DMS114 treated with DMSO at 0.1 percent for 48 hours (cell line): Measurements from ENCODE around the gene SAMD14.
"Not testable (repeated sequence)": the region's sequence is repeated elsewhere in the genome, so short reads cannot be mapped to it uniquely, and the experiment has no call there.

ENCODE experiments used
- DNase-seq: peaks from one replicate; lab custom pipeline; 2025; ENCODE audit not compliant: unreplicated experiment; lab: John Stamatoyannopoulos, UW

Gene SAMD14

DNA sequence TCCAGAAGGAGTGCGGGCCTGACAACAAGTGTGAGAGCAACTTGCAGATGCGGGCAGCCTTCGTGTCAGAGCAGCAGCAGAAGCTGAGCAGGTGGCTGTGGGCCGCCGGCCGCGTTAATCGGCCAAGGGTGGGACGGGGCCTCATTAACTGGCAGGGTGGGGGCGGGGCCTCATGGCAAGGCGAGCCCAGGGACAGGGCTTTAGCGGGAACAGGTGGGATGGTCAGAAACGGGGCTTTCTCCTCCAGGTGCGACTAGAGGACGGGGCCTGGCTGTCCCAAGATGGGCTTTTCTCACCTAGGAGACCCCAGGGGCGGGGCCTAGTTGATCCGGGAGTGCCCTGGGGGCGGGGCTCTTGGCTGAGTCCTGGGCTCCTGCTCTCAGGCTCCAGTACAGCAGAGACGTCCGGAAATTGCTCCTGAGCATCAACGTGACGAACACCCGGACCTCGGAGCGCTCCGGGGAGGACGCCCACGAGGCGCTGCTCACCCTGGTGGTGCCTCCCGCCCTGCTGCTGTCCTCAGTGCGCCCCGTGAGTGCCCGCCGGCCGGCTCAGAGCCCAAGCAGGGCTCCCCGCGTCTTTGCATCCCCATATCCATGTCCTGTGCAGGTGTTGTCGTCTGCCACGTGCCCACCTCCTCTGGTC lies 53.2 kb downstream of the SAMD14 start:
- DNase-seq, result no peak

GRCh38 chr17:50076221-50076590 lies 53.8 kb downstream of the SAMD14 start:
- no peak for DNase-seq

- DNase-seq, result no peak
These were observed 54.4 kb downstream of the SAMD14 start for GRCh38 chr17:50075446-50076032.

DNA sequence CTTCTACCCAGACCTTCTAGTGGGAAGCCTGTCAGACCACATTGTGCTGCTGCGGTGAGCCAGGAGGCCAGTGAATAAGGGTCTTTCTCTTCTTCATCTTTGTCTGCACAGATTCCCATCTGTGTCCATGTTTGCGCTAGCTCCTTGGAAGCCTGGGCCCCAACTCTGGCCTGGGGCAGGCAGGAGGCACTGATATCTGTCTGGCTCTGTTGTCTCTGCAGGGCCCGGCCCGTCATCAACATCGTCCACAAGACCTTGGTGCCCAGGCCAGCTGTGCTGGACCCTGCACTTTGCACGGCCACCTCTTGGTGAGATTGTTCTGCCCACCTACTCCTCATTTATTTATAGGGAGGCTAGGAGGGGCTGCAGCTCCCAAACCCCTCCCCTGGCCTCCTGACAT lies 55.7 kb downstream of the SAMD14 start:
- DNase-seq, result no peak

GRCh38 chr17:50072925-50073324 lies 57.0 kb downstream of the SAMD14 start:
- no peak for DNase-seq

- no peak for DNase-seq
These were observed 57.8 kb downstream of the SAMD14 start for GRCh38 chr17:50072130-50072529.

GRCh38 chr17:50071692-50072091 lies 58.3 kb downstream of the SAMD14 start:
- DNase-seq, result no peak

GRCh38 chr17:50070908-50071680 lies 58.9 kb downstream of the SAMD14 start:
- no peak for DNase-seq

DNA sequence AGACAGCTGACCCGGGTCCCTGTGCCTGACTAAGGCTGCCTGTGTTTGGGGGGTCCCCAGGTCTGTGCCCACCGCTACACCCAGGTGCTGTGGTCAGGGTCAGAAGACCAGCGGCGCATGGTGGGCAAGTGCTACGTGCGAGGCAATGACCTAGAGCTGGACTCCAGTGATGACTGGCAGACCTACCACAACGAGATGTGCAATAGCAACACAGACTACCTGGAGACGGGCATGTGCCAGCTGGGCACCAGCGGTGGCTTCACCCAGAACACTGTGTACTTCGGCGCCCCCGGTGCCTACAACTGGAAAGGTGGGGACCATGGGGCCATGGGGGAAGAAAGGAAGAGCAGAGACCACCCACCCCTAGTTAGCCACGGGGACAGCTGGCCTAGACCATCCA lies 62.0 kb downstream of the SAMD14 start:
- DNase-seq, result no peak

DNA sequence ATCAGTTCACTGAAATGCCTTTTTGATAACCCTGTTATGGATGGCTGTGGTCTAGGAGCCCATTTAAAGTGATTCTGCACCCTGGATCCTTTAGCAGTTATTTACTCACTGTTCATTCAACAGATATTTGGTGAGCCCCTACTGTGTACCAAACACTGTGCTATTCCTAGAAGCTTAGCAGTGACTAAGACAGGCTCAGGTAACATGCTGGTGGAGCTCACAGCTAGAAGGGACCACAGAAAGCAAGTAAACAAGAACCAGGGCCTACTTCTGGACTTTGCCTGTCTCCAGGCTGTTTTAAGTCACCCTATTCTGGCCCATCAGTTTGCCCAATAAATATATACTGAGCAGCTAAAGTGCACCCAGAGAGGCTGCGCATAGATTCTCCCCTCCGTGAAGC lies 63.0 kb downstream of the SAMD14 start:
- no peak for DNase-seq

DNA sequence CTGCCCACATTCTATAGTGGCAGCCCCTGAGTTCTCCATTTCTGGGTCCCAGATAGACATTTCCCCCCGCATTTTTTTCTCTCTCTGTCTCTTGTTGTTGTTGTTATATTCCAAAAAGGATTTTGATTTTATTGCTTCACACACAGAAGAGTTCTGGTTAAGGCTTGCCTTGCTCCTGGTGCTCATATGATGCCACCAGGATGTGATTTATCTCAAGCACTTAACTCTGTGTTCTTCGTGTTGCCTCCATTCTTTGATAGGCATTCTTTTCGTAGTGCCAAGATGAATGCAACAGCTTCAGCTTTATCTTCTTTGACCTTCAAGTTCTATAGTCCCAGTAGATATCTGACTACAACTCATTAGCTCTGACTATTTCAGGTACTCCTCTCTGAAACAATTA lies 64.9 kb downstream of the SAMD14 start:
- DNase-seq, result no peak

DNA sequence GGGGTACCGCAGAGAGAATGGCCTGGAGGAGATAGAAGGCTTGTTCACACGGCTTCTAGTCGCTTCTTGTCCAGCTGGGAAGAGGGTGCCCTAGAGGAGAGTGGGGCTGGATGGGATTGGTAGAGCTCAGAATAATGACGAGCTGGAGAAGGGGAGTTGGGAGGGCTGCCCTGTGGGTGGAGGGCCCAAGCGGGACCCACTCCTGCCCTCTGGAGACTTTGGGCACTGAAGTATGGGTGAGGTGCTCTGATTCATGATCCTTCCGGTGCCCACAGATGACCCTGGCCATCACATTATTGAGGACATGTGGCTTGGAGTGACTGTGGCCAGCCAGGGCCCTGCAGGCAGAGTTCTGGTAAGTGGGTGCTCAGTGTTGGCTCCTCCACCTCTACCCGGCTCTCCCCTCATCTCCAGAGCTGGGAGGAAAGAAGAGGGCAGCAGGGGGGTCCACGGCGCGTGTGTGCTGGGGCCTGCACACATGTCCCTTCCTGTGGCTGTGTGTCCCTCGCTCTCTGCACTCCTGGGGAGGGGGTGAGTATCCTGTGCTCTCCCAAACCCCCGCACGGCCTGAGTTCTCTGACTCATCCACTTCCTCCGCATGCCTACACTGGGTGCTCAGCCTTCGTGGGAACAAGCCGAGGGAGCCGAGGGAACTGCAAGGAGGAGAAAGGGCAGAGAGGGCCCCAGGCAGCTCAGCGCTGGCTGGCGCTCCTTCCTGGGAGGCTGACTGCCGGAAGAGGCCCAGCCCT lies 65.5 kb downstream of the SAMD14 start:
- DNase-seq, result no peak

GRCh38 chr17:50063561-50064252 lies 66.3 kb downstream of the SAMD14 start:
- no peak for DNase-seq

DNA sequence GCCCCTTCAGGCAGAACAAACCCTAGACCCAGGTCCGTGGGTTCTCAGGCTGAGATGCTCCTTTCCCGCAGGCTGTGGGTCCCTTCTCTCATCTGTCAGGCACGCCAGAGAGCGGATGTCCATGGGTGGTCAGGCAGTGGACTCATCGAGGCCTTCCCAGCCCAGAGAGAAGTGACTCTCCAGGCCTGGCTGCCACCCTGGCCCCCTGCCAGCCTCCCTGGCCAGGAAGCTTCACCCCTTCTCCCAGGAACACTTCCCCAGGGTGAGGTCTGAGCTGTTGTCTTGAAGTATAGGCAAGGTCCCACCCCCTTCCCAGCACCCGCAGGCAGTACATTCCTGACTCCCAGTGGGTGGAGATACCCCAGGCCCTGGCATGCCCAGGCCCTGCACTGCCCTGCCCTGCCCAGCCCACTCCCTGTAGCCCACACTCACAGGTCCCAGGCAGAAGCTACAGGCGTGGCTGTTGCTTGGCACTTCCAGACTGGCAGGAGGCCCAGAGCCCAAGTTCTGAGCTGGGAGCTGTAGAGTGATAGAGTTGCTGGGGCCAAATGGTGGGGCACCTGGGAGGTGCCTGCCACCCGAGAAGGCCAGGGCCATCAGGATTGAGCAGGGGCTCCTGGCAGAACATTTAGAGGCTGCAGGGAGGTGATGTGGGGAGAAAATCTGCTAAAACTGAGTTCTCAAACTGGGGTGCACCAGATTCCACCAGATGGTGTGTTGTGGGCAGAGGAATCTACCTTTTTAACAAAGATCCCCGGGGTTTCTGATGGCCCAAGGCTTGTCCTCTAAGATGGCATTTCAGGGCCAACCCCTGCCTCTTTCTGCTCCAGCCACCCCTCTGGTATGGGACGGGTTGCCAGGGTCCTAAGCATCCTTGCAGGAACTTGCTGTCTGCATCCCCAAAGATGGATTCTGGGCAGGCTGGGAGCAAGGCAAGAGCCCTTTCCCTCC lies 67.4 kb downstream of the SAMD14 start:
- DNase-seq, result no peak

DNA sequence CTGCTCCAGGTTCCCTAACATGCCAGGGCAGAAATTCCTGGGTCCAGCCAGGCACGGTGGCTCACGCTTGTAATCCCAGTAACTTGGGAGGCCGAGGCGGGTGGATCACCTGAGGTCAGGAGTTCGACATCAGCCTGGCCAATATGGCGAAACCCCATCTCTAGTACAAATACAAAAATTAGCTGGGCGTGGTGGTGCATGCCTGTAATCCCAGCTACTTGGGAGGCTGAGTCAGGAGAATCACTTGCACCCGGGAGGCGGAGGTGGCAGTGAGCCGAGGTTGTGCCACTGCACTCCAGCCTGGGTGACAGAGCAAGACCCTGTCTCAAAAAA lies 68.3 kb downstream of the SAMD14 start:
- not testable (repeated sequence) for DNase-seq

- DNase-seq, result no peak
These were observed 68.8 kb downstream of the SAMD14 start for GRCh38 chr17:50060951-50061712.
